UCSD-AML1 (cell line): ENCODE measurements around the gene EPX.
A peak's percentile ranks its signal among the peaks of the same experiment; 100 is the strongest.

Source experiments
- DNase-seq: peaks from one replicate; lab custom pipeline; 2025; ENCODE audit not compliant: unreplicated experiment; lab: John Stamatoyannopoulos, UW

EPX gene

DNA sequence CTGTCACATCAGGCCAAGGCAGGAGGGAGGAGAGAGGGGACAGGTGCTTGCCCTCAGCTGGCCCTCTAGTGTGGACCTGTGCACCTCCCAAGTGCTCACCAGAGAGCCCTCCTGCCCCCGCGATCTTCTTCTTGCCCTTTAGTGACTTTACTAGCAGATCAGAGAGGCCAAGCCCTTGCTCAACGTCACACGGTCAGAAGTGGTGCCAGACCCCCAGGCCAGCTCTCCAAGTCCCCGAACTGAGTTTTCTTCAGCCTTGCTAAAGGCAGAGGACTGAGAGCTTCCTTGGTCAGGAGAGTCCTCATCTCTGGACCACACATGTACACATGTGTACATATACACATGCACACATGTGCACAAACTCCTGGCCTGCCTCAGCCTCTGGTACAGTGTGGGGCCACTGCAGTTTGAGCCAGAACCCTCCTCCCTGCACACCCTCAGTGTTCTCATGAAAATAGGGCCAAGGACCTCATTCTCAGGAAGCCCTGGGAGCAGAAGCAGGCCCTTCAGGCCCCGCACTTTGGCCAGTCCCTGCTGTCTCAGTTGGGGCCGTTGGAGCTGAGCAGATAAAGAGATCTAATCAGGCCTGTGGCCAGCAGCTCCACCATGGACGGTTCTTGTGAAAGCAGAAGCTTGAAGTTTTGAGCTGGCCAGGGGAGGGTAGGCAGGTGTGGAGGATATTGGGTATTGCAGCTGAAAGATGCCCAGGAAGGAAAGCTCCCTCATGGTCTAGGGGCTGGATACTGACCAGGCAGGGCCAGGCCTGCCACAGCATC lies 7.4 kb upstream of the EPX start:
- DNase-seq: no peak

DNA sequence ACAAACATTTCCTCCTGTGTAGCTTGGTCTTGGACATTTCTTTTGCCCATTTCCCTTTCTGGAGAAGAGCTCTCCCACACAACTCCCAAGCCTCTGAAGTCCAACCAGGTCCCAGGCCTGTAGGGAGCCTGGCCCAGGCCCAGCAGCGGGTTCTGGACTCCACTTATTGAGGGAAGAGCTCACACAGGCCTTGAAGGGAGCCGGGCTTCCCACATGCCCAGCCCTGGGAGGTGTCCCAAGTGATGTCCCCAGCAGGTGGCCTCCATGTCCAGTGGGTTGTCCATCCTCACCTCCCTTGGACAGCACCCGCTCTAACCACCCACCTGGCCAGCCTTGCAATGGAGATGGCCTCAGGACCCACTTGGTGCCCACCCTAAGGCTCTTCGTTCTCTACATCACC lies 5.9 kb upstream of the EPX start:
- DNase-seq: no peak

GRCh38 chr17:58187063-58187462 lies 5.5 kb upstream of the EPX start:
- DNase-seq: no peak

DNA sequence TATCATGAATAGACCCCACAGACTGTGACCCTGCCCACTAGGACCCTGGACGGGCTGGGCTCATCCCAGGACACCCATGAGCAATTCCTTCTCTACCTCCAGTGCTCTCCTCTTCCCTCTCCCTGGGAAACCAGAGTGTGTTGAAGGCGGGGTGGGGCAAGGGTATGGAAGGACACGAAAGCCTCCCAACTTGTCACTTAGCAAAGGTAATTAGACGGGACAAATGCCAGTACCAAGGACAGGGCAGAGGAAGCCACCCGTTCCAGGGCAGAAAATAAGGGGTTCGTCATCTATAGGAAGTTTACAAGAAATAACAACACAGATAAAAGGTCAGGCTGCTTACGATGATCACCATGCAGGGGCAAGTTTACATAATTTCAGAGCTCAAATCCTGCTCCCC lies 4.9 kb upstream of the EPX start:
- DNase-seq: no peak

DNA sequence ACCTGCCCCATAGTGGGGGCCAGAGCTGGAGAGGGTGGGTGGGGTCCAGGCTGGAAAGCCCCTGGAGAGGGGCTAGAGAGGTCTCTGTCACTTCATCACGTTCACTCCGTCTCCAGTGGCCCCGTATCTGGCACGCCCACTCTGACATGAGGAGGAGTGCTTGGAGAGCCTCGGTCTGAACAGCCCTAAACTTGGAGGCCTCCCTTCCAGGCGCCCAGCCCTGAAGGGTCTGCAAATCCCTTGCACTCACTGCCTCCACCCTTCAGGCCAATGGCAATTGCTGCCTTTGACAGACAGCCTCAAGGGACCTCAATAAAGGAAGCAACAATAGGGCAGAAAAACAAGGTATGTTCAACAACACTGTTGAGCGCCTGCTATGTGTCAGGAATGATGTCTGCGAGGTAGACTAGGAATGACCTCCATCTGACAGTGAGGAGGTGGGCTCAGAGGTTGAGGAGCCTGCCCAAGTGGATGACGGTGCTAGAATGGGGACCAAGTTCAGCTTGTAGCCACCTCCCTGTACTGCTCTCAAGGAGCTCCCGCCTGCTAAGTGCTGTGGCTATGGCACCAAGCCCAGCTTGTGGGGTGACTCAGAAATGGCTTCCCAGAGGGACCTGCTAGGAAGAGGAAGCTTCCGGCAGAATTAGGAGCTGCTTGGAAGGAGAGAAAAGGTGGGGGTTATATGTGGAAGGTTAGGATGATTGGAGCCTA lies 2.9 kb upstream of the EPX start:
- DNase-seq: no peak

- no peak for DNase-seq
Measured at GRCh38 chr17:58191241-58191896, 1.2 kb upstream of the EPX start.

- DNase-seq: no peak
Measured at GRCh38 chr17:58193641-58194255, 1.2 kb downstream of the EPX start.

- no peak for DNase-seq
Measured at GRCh38 chr17:58195518-58196123, 3.1 kb downstream of the EPX start.

GRCh38 chr17:58196610-58197009 lies 4.1 kb downstream of the EPX start:
- DNase-seq: no peak

DNA sequence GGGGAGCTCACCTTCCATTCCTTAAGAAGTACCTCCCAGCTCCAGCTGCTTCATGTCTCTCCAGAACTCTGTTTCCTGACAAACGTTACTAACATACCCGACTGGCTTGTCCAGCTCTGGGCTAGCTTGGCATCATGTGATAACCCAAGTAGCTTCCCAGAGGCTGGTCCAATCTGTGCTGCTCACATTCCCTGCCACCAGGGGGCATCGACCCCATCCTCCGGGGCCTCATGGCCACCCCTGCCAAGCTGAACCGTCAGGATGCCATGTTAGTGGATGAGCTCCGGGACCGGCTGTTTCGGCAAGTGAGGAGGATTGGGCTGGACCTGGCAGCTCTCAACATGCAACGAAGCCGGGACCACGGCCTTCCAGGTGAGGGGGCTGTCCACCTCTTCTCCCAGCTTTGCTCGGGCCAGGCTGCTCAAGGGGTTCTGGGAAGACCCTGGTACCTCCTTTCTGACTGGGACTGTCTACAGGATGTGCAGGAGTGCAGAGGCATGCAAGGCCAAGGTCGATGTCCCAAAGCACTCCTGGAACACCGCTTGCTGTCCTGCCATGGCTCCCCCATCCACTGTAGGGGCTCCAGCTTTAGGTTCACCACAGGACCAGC lies 7.6 kb downstream of the EPX start:
- peak; percentile 64 for DNase-seq

- DNase-seq: no peak
Measured at GRCh38 chr17:58202859-58203258, 10.3 kb downstream of the EPX start.

DNA sequence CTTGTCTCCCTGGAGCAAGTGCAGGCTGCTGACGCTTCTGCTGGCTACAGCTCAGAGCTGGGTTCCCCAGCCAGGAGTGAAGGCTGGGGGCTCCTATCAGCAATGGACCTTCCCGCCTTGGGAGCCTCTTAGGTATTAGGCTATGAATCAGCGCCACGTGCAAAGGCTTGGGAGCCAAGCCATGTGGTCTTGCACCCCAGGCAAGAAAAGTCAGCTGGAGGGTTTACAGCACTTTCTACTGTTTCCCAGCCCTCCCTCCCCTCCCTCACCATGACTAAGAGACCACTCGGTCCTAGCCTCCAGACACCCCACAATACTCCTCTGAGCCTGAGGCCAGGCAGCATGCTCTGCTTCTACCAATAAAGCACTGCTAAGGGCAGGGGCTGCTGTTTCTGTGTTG lies 12.3 kb downstream of the EPX start:
- DNase-seq: no peak

- no peak for DNase-seq
Measured at GRCh38 chr17:58205936-58206335, 13.4 kb downstream of the EPX start.

- DNase-seq: no peak
Measured at GRCh38 chr17:58207451-58207850, 14.9 kb downstream of the EPX start.

- no peak for DNase-seq
Measured at GRCh38 chr17:58208344-58208743, 15.8 kb downstream of the EPX start.

- DNase-seq: no peak
Measured at GRCh38 chr17:58210922-58211321, 18.4 kb downstream of the EPX start.

GRCh38 chr17:58215685-58216084 lies 23.2 kb downstream of the EPX start:
- DNase-seq: no peak

DNA sequence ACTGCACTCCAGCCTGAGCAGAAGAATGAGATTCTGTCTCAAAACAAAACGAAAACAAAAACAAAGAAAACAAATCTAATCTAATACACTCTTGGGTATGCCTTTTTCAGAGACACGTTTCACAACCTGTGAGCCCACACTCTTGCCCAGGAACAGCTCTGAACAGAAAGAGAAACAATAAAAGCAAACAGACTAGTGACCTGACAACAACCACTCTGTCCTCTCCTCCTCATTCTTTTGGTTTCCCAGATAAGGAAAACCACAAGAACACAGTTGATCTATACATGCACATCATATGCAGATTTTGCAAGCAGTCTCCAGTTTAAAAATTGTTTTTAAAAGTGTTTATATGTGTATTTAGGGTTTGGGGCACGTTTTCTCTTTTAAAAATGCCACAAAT lies 25.2 kb downstream of the EPX start:
- no peak for DNase-seq

DNA sequence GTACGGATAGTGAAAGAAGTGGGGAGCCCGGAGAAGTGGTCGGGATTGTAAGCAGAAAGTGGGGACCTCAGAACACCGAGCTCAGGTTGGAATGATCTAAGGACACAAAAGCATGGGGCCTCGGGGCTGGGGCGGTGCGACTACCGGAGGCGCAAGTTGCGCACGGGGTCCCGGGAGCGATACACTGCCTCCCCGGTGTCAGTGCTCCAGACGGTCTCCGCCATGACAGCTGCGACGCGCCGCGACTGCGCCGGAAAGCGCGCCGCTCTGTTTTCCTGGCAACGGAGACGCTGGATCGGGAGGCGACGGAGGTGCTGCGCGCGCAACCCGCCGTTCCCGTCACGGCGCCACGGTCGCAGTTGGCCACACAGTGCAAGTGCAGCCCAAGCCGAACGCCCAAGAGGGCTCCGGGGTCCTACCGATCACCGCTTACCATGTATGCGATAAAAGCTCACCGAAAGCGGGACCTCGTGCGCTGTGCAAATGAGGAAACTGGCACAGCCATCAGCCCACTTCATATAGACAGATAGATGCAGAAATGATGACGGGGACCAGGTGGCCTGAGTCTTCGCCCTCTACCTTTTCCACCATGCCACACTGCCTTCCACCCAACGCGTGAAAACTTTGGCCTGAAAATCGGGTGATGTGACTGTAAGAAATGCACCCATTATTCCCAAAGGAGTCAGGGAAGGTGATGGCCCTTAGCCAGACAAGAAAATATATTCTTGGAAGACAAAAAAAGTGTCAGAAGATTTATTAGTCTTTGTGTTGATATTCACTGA lies 26.7 kb downstream of the EPX start, which contains the start of gene MKS1:
MKS1 (minus strand) TSS at position 249 of the 782 bp plus-strand sequence; CDS start at position 224, 25 bp downstream.
- DNase-seq: peak; percentile 96

DNA sequence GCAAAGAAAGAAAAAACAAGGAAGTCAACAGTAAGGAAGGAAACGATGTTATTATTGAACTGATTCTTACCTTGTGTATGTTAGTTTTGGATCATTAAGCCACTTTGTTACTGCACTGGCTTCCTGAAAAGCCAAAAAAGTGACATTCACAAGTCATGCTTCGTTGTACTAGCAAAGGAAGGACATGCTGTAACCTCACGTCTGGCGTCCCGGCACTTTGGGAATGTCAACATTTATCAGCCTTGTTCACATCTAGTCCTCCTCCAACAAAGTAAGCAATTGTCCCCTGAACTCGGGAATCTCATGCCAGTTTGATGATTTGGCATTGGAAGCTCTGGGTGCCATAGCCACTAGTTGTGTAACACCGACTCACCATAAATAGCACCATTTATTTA lies 27.3 kb downstream of the EPX start:
- no peak for DNase-seq
